Measurements from ENCODE around the gene SGIP1. TPM values are rescaled to one million over a fixed set of nuclear protein-coding genes. Genes with fewer than 3 reads are reported as not detected.

Gene SGIP1
- total and polyA plus RNA-seq, 2 of the 8 experiments (the other 6 are each of a cell fraction or from before 2014, with no cell fraction given) = 1.4 to 2.1 TPM

GRCh38 chr1:66774438-66774837, 240.5 kb downstream of the SGIP1 start (continued):
- TF ChIP-seq CTCF (IDR thresholded peaks at IDR 0.05; ENCODE audit: control extremely low read depth in 1 of 3, insufficient read depth in 1 of 3, low read depth in 1 of 3, low read length in 3 of 3) (no peak), BACH1 (IDR thresholded peaks at IDR 0.05; ENCODE audit: low read length) (no peak)
